GM15510 (cell line): Measurements from ENCODE around the gene DNAH1.

Experiments
- POLR2A ChIP-seq: IDR thresholded peaks from 3 replicates; pipeline ENCODE4 v1.6.1; 2011; ENCODE audit warnings: borderline replicate concordance; ENCODE audit not compliant: insufficient read length; ENCODE audit errors: extremely low read depth

DNAH1 gene

GRCh38 chr3:52339612-52340011 is 23.5 kb downstream of the DNAH1 start:
- no peak for TF ChIP-seq POLR2A

- no peak for TF ChIP-seq POLR2A
Observed at GRCh38 chr3:52341123-52341522, 25.0 kb downstream of the DNAH1 start.

GRCh38 chr3:52343946-52344600 is 28.0 kb downstream of the DNAH1 start:
- no peak for TF ChIP-seq POLR2A

GRCh38 chr3:52345521-52346109 is 29.5 kb downstream of the DNAH1 start:
- no peak for TF ChIP-seq POLR2A

- TF ChIP-seq POLR2A = no peak
Observed at GRCh38 chr3:52346623-52347530, 30.8 kb downstream of the DNAH1 start.

GRCh38 chr3:52347716-52348635 is 31.9 kb downstream of the DNAH1 start:
- no peak for TF ChIP-seq POLR2A

GRCh38 chr3:52349131-52349530 is 33.0 kb downstream of the DNAH1 start:
- TF ChIP-seq POLR2A = no peak

- no peak for TF ChIP-seq POLR2A
Observed at GRCh38 chr3:52349611-52350395, 33.7 kb downstream of the DNAH1 start.

- no peak for TF ChIP-seq POLR2A
Observed at GRCh38 chr3:52350416-52350815, 34.3 kb downstream of the DNAH1 start.

- TF ChIP-seq POLR2A = no peak
Observed at GRCh38 chr3:52350981-52351761, 35.1 kb downstream of the DNAH1 start.

GRCh38 chr3:52351762-52352368 is 35.7 kb downstream of the DNAH1 start:
- TF ChIP-seq POLR2A = no peak

- no peak for TF ChIP-seq POLR2A
Observed at GRCh38 chr3:52352566-52352965, 36.4 kb downstream of the DNAH1 start.
